ENCODE data around the gene BMF.
"Not testable (repeated sequence)": the region's sequence is repeated elsewhere in the genome, so short reads cannot be mapped to it uniquely, and the experiment has no call there.

BMF gene

GRCh38 chr15:40125950-40126349, 17.3 kb upstream of the BMF start:
- no peak for DNase-seq

GRCh38 chr15:40124807-40125285, 16.2 kb upstream of the BMF start:
- not testable (repeated sequence) for DNase-seq

GRCh38 chr15:40124333-40124732, 15.7 kb upstream of the BMF start:
- not testable (repeated sequence) for DNase-seq

- not testable (repeated sequence) for DNase-seq
These were observed 15.2 kb upstream of the BMF start for GRCh38 chr15:40123863-40124262.

- not testable (repeated sequence) for DNase-seq
These were observed 14.3 kb upstream of the BMF start for GRCh38 chr15:40122989-40123388.

- DNase-seq = no peak
These were observed 13.4 kb upstream of the BMF start for GRCh38 chr15:40121911-40122638.

GRCh38 chr15:40118473-40118872, 9.8 kb upstream of the BMF start:
- no peak for DNase-seq

GRCh38 chr15:40115670-40116093, 7.0 kb upstream of the BMF start:
- DNase-seq = no peak

GRCh38 chr15:40115106-40115505, 6.4 kb upstream of the BMF start:
- not testable (repeated sequence) for DNase-seq

- DNase-seq = no peak
These were observed 5.5 kb upstream of the BMF start for GRCh38 chr15:40114218-40114617.

GRCh38 chr15:40112789-40113188, 4.1 kb upstream of the BMF start:
- DNase-seq = no peak

GRCh38 chr15:40111888-40112287, 3.2 kb upstream of the BMF start:
- DNase-seq = no peak

- no peak for DNase-seq
These were observed 2.3 kb upstream of the BMF start for GRCh38 chr15:40110866-40111550.

- DNase-seq = no peak
These were observed 421 bp downstream of the BMF start for GRCh38 chr15:40108061-40108854.

- DNase-seq = no peak
These were observed 2.2 kb downstream of the BMF start for GRCh38 chr15:40106203-40107161.

- no peak for DNase-seq
These were observed 3.0 kb downstream of the BMF start for GRCh38 chr15:40105517-40106202.

GRCh38 chr15:40104865-40105516, 3.7 kb downstream of the BMF start:
- DNase-seq = peak; percentile 52

GRCh38 chr15:40104296-40104864, 4.3 kb downstream of the BMF start:
- DNase-seq = no peak

GRCh38 chr15:40103864-40104271, 4.8 kb downstream of the BMF start:
- DNase-seq = no peak
